Brain microvascular endothelial cell (primary cell): ENCODE results near the gene EDAR.
A peak's percentile ranks its signal among the peaks of the same experiment; 100 is the strongest.

ENCODE experiments used
- DNase-seq: peaks from one replicate; pipeline ENCODE4 v3.0.0-alpha.2; 2020
- H3K27ac ChIP-seq: fragments of 250-450 bp; sonication (Bioruptor Pico); 2 replicates; pipeline ENCODE4 v1.5.1; 2020; ENCODE audit warnings: mild to moderate bottlenecking, moderate library complexity
- H3K27me3 ChIP-seq: fragments of 250-450 bp; sonication (Bioruptor Pico); replicated peaks from 2 replicates; pipeline ENCODE4 v1.5.1; 2020; ENCODE audit warnings: mild to moderate bottlenecking
- H3K36me3 ChIP-seq: fragments of 250-450 bp; sonication (Bioruptor Pico); replicated peaks from 2 replicates; pipeline ENCODE4 v1.5.1; 2020; ENCODE audit warnings: mild to moderate bottlenecking
- H3K4me3 ChIP-seq: 2 replicates; pipeline ENCODE4 v1.5.1; 2011; ENCODE audit warnings: low read depth, mild to moderate bottlenecking, control low read depth, low read length, moderate library complexity
- CTCF ChIP-seq: IDR thresholded peaks from 2 replicates; pipeline ENCODE4 v1.5.1; 2011; ENCODE audit warnings: low read depth, mild to moderate bottlenecking, moderate library complexity, low read length, control low read depth, inconsistent platforms; ENCODE audit errors: missing control alignments
- in situ Hi-C: cut with HindIII; loops from 2 replicates; pipeline ENCODE4 v1.10.0; 2017; ENCODE audit warnings: low sequenced_read_pairs, low pct_ligation_motif_present

The EDAR gene

GRCh38 chr2:108960006-108960405 is 29.0 kb downstream of the EDAR start:
- no peak for DNase-seq
- in situ Hi-C loops = no loop called here
- H3K36me3 ChIP-seq = no peaks in the 10 kb centered on the region
- H3K27ac ChIP-seq = no peak overlapping the region
- peaks cover 3% of the 10 kb centered on the region for H3K27me3 ChIP-seq
- peak; percentile 40 for TF ChIP-seq CTCF
- no peak overlapping the region for H3K4me3 ChIP-seq

GRCh38 chr2:108959401-108959800 is 29.6 kb downstream of the EDAR start:
- Histone ChIP-seq H3K27ac (no peak overlapping the region), H3K4me3 (no peak overlapping the region), H3K27me3 (peaks cover 3% of the 10 kb centered on the region), H3K36me3 (no peaks in the 10 kb centered on the region)
- TF ChIP-seq CTCF = no peak
- in situ Hi-C loops = no loop called here
- no peak for DNase-seq

GRCh38 chr2:108958632-108959341 is 30.2 kb downstream of the EDAR start:
- Histone ChIP-seq H3K27me3 (peaks cover 3% of the 10 kb centered on the region), H3K4me3 (no peak overlapping the region), H3K27ac (no peak overlapping the region), H3K36me3 (no peaks in the 10 kb centered on the region)
- no peak for TF ChIP-seq CTCF
- no peak for DNase-seq
- in situ Hi-C loops = no loop called here

- Histone ChIP-seq H3K4me3 (no peak overlapping the region), H3K27ac (no peak overlapping the region), H3K36me3 (no peaks in the 10 kb centered on the region), H3K27me3 (peaks cover 1% of the 10 kb centered on the region)
- TF ChIP-seq CTCF = no peak
- in situ Hi-C loops = no loop called here
- DNase-seq = no peak
These were observed 31.0 kb downstream of the EDAR start for GRCh38 chr2:108958002-108958401.

GRCh38 chr2:108956375-108956774 is 32.6 kb downstream of the EDAR start:
- Histone ChIP-seq H3K27me3 (peaks cover 1% of the 10 kb centered on the region), H3K36me3 (no peaks in the 10 kb centered on the region), H3K4me3 (no peak overlapping the region), H3K27ac (no peak overlapping the region)
- no peak for DNase-seq
- TF ChIP-seq CTCF = no peak
- in situ Hi-C loops = no loop called here
